K562 (cell line): ENCODE measurements around the gene UBL5. TPM values are rescaled to one million over a fixed set of nuclear protein-coding genes. Genes with fewer than 3 reads are reported as not detected.

ENCODE experiments used
- ATAC-seq: fragments of 200-7000 bp; cut with Tn5 transposase; 3 replicates; pipeline ENCODE4 v1.9.1; 2020; ENCODE audit warnings: moderate library complexity
- BruUV-seq: library from RNA; stranded (reverse); fragments of 400-500 nt; replicated peaks from 2 replicates; lab custom pipeline; 2021; lab: Mats Ljungman, UMichigan
- CTCF ChIA-PET: fragments of 300-600 bp; formaldehyde crosslinking; extraction: SDS; loops from one replicate; lab custom pipeline; 2021; ENCODE audit warnings: low intra/inter-chr PET ratio; lab: Yijun Ruan, JAX
- POLR2A ChIA-PET: fragments of 300-600, 350-650 bp; sonication (Branson Sonifier 250); formaldehyde crosslinking; extraction: SDS; loops from one replicate; lab custom pipeline; 2021; ENCODE audit warnings: antibody characterized with exemption, inconsistent platforms; lab: Yijun Ruan, JAX
- DNase-seq, 4 experiments: peaks; one replicate each; pipeline versions ENCODE4 v3.0.0 to v3.0.0-alpha.2; 2011 to 2018; ENCODE audit warnings: low spot score in 3 of 4, mixed read lengths in 3 of 4; ENCODE audit errors: extremely low read depth in 1 of 4
- FAIRE-seq: peaks from 2 replicates; lab custom pipeline; 2011; peaks lifted over from hg19 to GRCh38; lab: Jason Lieb, UNC
- H2AFZ ChIP-seq: 2 replicates; pipeline ENCODE4 v1.6.0; 2011; ENCODE audit warnings: low read depth, low read length, control low read depth, inconsistent platforms
- H3K27ac ChIP-seq: fragments of 200-600 bp; 3 replicates; pipeline ENCODE4 v1.8.0; 2011; ENCODE audit warnings: low read depth, mild to moderate bottlenecking, control low read depth, inconsistent platforms, low read length, moderate library complexity, mixed read lengths; ENCODE audit errors: extremely low read depth
- H3K27me3 ChIP-seq, 2 experiments: fragments of 300-600 bp in 1 of 2; 2 replicates in 1 of 2; 3 replicates in 1 of 2; pipeline versions ENCODE4 v1.6.0 to v1.8.0; 2011; ENCODE audit warnings: inconsistent platforms in 2 of 2, low read length in 2 of 2, mild to moderate bottlenecking in 1 of 2, mixed read lengths in 1 of 2, moderate library complexity in 1 of 2; ENCODE audit not compliant: control insufficient read depth in 2 of 2, insufficient read depth in 2 of 2
- H3K36me3 ChIP-seq: fragments of 300-600 bp; 3 replicates; pipeline ENCODE4 v1.8.0; 2011; ENCODE audit warnings: mild to moderate bottlenecking, low read length, inconsistent platforms; ENCODE audit not compliant: control insufficient read depth, insufficient read depth
- H3K4me1 ChIP-seq, 2 experiments: fragments of 200-600 bp in 1 of 2; replicated peaks in 1 of 2; 2 replicates in 1 of 2; 3 replicates in 1 of 2; pipeline versions ENCODE4 v1.5.1 to v1.8.0; 2011; ENCODE audit warnings: inconsistent platforms in 2 of 2, low read length in 2 of 2, mild to moderate bottlenecking in 1 of 2, mixed read lengths in 1 of 2, moderate library complexity in 1 of 2; ENCODE audit not compliant: control insufficient read depth in 2 of 2, insufficient read depth in 2 of 2
- H3K4me2 ChIP-seq: 2 replicates; pipeline ENCODE4 v1.6.1; 2011; ENCODE audit warnings: low read length, control low read depth, inconsistent platforms, mixed read lengths; ENCODE audit not compliant: insufficient read depth
- H3K4me3 ChIP-seq: fragments of 200-600 bp; sonication (generic), shearing (Covaris generic); 2 replicates; pipeline ENCODE4 v1.5.1; 2016; ENCODE audit warnings: control low read depth, inconsistent platforms
- H3K79me2 ChIP-seq: fragments of 200-600 bp; 3 replicates; pipeline ENCODE4 v1.8.0; 2011; ENCODE audit warnings: low read length, inconsistent platforms; ENCODE audit not compliant: control insufficient read depth, insufficient read depth
- H3K9ac ChIP-seq, 2 experiments: 2 replicates each; pipeline versions ENCODE4 v1.6.0 to v1.6.1; 2011; ENCODE audit warnings: low read depth in 2 of 2, low read length in 2 of 2, control low read depth in 1 of 2, inconsistent platforms in 1 of 2, mild to moderate bottlenecking in 1 of 2, mixed read lengths in 1 of 2; ENCODE audit not compliant: insufficient read depth in 1 of 2
- H3K9me1 ChIP-seq: one replicate; pipeline ENCODE4 v1.6.0; 2011; ENCODE audit warnings: inconsistent platforms, mild to moderate bottlenecking, low read length, moderate library complexity; ENCODE audit not compliant: control insufficient read depth, insufficient read depth
- H3K9me3 ChIP-seq: replicated peaks from 2 replicates; pipeline ENCODE4 v1.5.1; 2011; ENCODE audit warnings: low read depth, low read length, inconsistent platforms; ENCODE audit not compliant: control insufficient read depth, insufficient read depth
- H4K20me1 ChIP-seq: replicated peaks from 2 replicates; pipeline ENCODE4 v1.6.1; 2011; ENCODE audit warnings: low read length, inconsistent platforms, mixed read lengths; ENCODE audit not compliant: control insufficient read depth, insufficient read depth
- ATF4 ChIP-seq: fragments of 450-650 bp; formaldehyde crosslinking; IDR thresholded peaks from 2 replicates; pipeline ENCODE4 v1.4.0; 2022; ENCODE audit warnings: mild to moderate bottlenecking, moderate library complexity
- FOXP1 ChIP-seq: sonication (generic); formaldehyde crosslinking; IDR thresholded peaks from 2 replicates; pipeline ENCODE4 v1.8.0; 2022; ENCODE audit warnings: mild to moderate bottlenecking, missing genetic modification reagents
- ID3 ChIP-seq, 2 experiments: fragments of 250-450 bp in 1 of 2; fragments of 450-650 bp in 1 of 2; sonication (Bioruptor Pico) in 1 of 2; IDR thresholded peaks; 2 replicates each; pipeline versions ENCODE4 v1.6.1 to v1.8.0; 2016 to 2021; ENCODE audit warnings: mild to moderate bottlenecking in 2 of 2, moderate library complexity in 2 of 2, missing compliant biosample characterization in 1 of 2, missing genetic modification characterization in 1 of 2
- NFE2L1 ChIP-seq: fragments of 450-650 bp; IDR thresholded peaks from 2 replicates; pipeline ENCODE4 v1.6.1; 2016; ENCODE audit warnings: missing genetic modification characterization, low read depth, mild to moderate bottlenecking, missing compliant biosample characterization, moderate library complexity, borderline replicate concordance
- ZNF717 ChIP-seq: fragments of 250-450 bp; sonication (Bioruptor Pico); IDR thresholded peaks from 2 replicates; pipeline ENCODE4 v1.5.0; 2021
- WGBS: fragments of 100-300 bp; shearing (Covaris generic); methylation state at CpG from one replicate; pipeline ENCODE4 v1.1.6; 2016; ENCODE audit warnings: low coverage, mixed read lengths; ENCODE audit not compliant: insufficient coverage; ENCODE audit errors: missing lambda C conversion rate; 5-methylcytosine and 5-hydroxymethylcytosine counted together
- in situ Hi-C: fragments of 300-500 bp; cut with MboI; formaldehyde crosslinking; loops from 4 replicates; pipeline ENCODE4 v1.15.0; 2018; ENCODE audit warnings: inconsistent platforms, mixed read lengths
- intact Hi-C: fragments of 100-400 bp; cut with micrococcal nuclease; formaldehyde crosslinking; loops from 2 replicates; pipeline ENCODE4 v1.14.2; 2022
- polyA plus RNA-seq, 8 experiments: library from polyadenylated mRNA; depleted of rRNA in 4 of 8; stranded (reverse) in 5 of 8; unstranded in 3 of 8; fragments of >200 nt; fragmentation: Nextera tagmentation in 2 of 8; fragmentation: Illumina TruSeq in 1 of 8; extraction: Ambion mirVana in 2 of 8; extraction: Trizol in 1 of 8; gene quantifications; 2 replicates each; pipeline versions ENCODE4 v1.2.1 to v1.2.3, GENCODE V29; 2011 to 2014; ENCODE audit warnings: inconsistent platforms in 1 of 8, missing spikeins in 1 of 8
- total RNA-seq, 7 experiments: library from RNA; depleted of rRNA in 6 of 7; stranded (reverse); fragments of >200 nt in 6 of 7; fragmentation: Illumina TruSeq in 2 of 7; extraction: Trizol in 2 of 7; gene quantifications; 2 replicates each; pipeline versions ENCODE4 v1.2.1 to v1.2.3, GENCODE V29; 2011 to 2021; ENCODE audit warnings: low replicate concordance in 1 of 7
- TF ChIP-seq, protein P1 (sequence below): IDR thresholded peaks from 2 replicates; pipeline ENCODE4 v1.6.1; 2011; ENCODE audit warnings: borderline replicate concordance, low read depth, mild to moderate bottlenecking, moderate library complexity, low read length; ENCODE audit not compliant: insufficient read depth, poor library complexity, severe bottlenecking
- TF ChIP-seq, protein P2 (sequence below), 2 experiments: fragments of 450-650 bp; formaldehyde crosslinking in 1 of 2; IDR thresholded peaks; 2 replicates each; pipeline versions ENCODE4 v1.4.0 to v1.6.1; 2014 to 2020; ENCODE audit warnings: mild to moderate bottlenecking in 2 of 2, borderline replicate concordance in 1 of 2, low read depth in 1 of 2

The UBL5 gene
- total and polyA plus RNA-seq, 9 of the 15 experiments (the other 6 are each of a cell fraction or from before 2014, with no cell fraction given): 410 to 1,266 (median 613) TPM

GRCh38 chr19:9865732-9866501, 38.2 kb downstream of the UBL5 start:
- ChIA-PET POLR2A (interaction anchor here (1.2 kb wide), 1 partner anchor 9 kb away, joined by 3 read pairs; no protein-coding TSS in a partner anchor), CTCF (interaction anchor here (0.6 kb wide), 1 partner anchor 158 kb away, joined by 3 read pairs; no protein-coding TSS in a partner anchor)
- in situ Hi-C loops: no loop called here
- BruUV-seq: no TSS peak
- no peak overlapping the region for H3K9ac ChIP-seq
- no peaks in the 10 kb centered on the region for H3K79me2 ChIP-seq
- no peak overlapping the region for H3K4me2 ChIP-seq
- intact Hi-C loops: no loop called here
- FAIRE-seq (no peak), ATAC-seq (no peak), DNase-seq (no peak)
- WGBS: 5% methylated on average over 16 of the region's 16 CpGs
- H3K9me1 ChIP-seq: no peaks in the 10 kb centered on the region
- H3K27me3 ChIP-seq: peaks cover 24 to 37% of the 10 kb centered on the region in 2 experiments; a peak in 4 of 5 replicates
- H3K4me1 ChIP-seq: no peaks in the 10 kb centered on the region
- no peak overlapping the region for H2AFZ ChIP-seq
- 0 out of 2 replicates have a peak, but pooled peaks cover 4% of the 10 kb centered on the region for H4K20me1 ChIP-seq
- no peaks in the 10 kb centered on the region for H3K9me3 ChIP-seq
- H3K4me3 ChIP-seq: no peak overlapping the region
- no peak overlapping the region for H3K27ac ChIP-seq
- no peaks in the 10 kb centered on the region for H3K36me3 ChIP-seq
- TF ChIP-seq ZNF717 (CRISPR knock-in tag): no peak
- TF ChIP-seq, protein P1, sequence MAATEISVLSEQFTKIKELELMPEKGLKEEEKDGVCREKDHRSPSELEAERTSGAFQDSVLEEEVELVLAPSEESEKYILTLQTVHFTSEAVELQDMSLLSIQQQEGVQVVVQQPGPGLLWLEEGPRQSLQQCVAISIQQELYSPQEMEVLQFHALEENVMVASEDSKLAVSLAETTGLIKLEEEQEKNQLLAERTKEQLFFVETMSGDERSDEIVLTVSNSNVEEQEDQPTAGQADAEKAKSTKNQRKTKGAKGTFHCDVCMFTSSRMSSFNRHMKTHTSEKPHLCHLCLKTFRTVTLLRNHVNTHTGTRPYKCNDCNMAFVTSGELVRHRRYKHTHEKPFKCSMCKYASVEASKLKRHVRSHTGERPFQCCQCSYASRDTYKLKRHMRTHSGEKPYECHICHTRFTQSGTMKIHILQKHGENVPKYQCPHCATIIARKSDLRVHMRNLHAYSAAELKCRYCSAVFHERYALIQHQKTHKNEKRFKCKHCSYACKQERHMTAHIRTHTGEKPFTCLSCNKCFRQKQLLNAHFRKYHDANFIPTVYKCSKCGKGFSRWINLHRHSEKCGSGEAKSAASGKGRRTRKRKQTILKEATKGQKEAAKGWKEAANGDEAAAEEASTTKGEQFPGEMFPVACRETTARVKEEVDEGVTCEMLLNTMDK: no peak
- TF ChIP-seq ID3 (CRISPR knock-in tag; IDR thresholded peaks at IDR 0.05): no peak
- no peak for TF ChIP-seq ID3 (tag; IDR thresholded peaks at IDR 0.05)
- no peak for TF ChIP-seq NFE2L1 (tag)
- no peak for TF ChIP-seq ATF4 (CRISPR knock-in tag)
- no peak for TF ChIP-seq FOXP1
- TF ChIP-seq, protein P2, sequence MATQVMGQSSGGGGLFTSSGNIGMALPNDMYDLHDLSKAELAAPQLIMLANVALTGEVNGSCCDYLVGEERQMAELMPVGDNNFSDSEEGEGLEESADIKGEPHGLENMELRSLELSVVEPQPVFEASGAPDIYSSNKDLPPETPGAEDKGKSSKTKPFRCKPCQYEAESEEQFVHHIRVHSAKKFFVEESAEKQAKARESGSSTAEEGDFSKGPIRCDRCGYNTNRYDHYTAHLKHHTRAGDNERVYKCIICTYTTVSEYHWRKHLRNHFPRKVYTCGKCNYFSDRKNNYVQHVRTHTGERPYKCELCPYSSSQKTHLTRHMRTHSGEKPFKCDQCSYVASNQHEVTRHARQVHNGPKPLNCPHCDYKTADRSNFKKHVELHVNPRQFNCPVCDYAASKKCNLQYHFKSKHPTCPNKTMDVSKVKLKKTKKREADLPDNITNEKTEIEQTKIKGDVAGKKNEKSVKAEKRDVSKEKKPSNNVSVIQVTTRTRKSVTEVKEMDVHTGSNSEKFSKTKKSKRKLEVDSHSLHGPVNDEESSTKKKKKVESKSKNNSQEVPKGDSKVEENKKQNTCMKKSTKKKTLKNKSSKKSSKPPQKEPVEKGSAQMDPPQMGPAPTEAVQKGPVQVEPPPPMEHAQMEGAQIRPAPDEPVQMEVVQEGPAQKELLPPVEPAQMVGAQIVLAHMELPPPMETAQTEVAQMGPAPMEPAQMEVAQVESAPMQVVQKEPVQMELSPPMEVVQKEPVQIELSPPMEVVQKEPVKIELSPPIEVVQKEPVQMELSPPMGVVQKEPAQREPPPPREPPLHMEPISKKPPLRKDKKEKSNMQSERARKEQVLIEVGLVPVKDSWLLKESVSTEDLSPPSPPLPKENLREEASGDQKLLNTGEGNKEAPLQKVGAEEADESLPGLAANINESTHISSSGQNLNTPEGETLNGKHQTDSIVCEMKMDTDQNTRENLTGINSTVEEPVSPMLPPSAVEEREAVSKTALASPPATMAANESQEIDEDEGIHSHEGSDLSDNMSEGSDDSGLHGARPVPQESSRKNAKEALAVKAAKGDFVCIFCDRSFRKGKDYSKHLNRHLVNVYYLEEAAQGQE (IDR thresholded peaks at IDR 0.05; ENCODE audit: borderline replicate concordance): no peak
- TF ChIP-seq, protein P2 (CRISPR knock-in tag; IDR thresholded peaks at IDR 0.05; ENCODE audit: low read depth): no peak
